Measurements from ENCODE around the gene TBC1D2. TPM values are rescaled to one million over a fixed set of nuclear protein-coding genes. Genes with fewer than 3 reads are reported as not detected.

Gene TBC1D2
- polyA plus RNA-seq, 2 of the 4 experiments (the other 2 are of a cell fraction), result 3.3 to 7.3 TPM

GRCh38 chr9:98303633-98304125 lies 48.2 kb upstream of the TBC1D2 start:
- FAIRE-seq, result no peak
- no peak for ATAC-seq
- H3K4me2 ChIP-seq, result no peak overlapping the region
- H3K9me3 ChIP-seq, result no peaks in the 10 kb centered on the region
- no peak overlapping the region for H3K4me3 ChIP-seq
- no peak overlapping the region for H3K27ac ChIP-seq
- H3K4me1 ChIP-seq, result no peaks in the 10 kb centered on the region
- WGBS (ENCODE audit: missing lambda C conversion rate), result 68% methylated on average over 8 of the region's 8 CpGs
- POLR2A ChIA-PET, result no interaction called here
- CTCF ChIA-PET, result interaction anchor here (0.6 to 7.8 kb wide), 6 partner anchors 11 to 488 kb away, joined by 3 to 60 read pairs (median 4); no protein-coding TSS in a partner anchor
- no peak for DNase-seq (ENCODE audit: low read depth in 1 of 2, low spot score in 1 of 2)
- no peak for TF ChIP-seq ZC3H11A (IDR thresholded peaks at IDR 0.05)
- TF ChIP-seq POLR2A (IDR thresholded peaks at IDR 0.05; ENCODE audit: low read length), result no peak
- TF ChIP-seq RARB (CRISPR knock-in tag; IDR thresholded peaks at IDR 0.05), result no peak
- TF ChIP-seq BHLHE40 (IDR thresholded peaks at IDR 0.05; ENCODE audit: low read depth, low read length), result no peak
- TF ChIP-seq FOSL2 (IDR thresholded peaks at IDR 0.05), result no peak
- no peak for TF ChIP-seq FOSL2 (CRISPR knock-in tag; IDR thresholded peaks at IDR 0.05)
- no peak for TF ChIP-seq CEBPB (IDR thresholded peaks at IDR 0.05)
- no peak for TF ChIP-seq NFE2L2 (conservative IDR thresholded peaks at IDR 0.05; ENCODE audit: low read length)
- TF ChIP-seq EHF (CRISPR knock-in tag; IDR thresholded peaks at IDR 0.05), result no peak
- no peak for TF ChIP-seq CHD4 (IDR thresholded peaks at IDR 0.05; ENCODE audit: borderline replicate concordance)
- TF ChIP-seq KDM1A (IDR thresholded peaks at IDR 0.05; ENCODE audit: low read depth), result no peak
- TF ChIP-seq HES2 (IDR thresholded peaks at IDR 0.05), result no peak
- TF ChIP-seq FOSB (CRISPR knock-in tag; IDR thresholded peaks at IDR 0.05), result no peak
- TF ChIP-seq GATA3 (IDR thresholded peaks at IDR 0.05; ENCODE audit: borderline replicate concordance), result no peak
- no peak for TF ChIP-seq RFX5 (IDR thresholded peaks at IDR 0.05)
- TF ChIP-seq CTCF (IDR thresholded peaks at IDR 0.05), result no peak
- no peak for TF ChIP-seq HOXA7 (CRISPR knock-in tag; IDR thresholded peaks at IDR 0.05)
- TF ChIP-seq PHF8 (IDR thresholded peaks at IDR 0.05; ENCODE audit: borderline replicate concordance, low read depth), result no peak

GRCh38 chr9:98302938-98303632 lies 47.6 kb upstream of the TBC1D2 start:
- TF ChIP-seq, protein P1, sequence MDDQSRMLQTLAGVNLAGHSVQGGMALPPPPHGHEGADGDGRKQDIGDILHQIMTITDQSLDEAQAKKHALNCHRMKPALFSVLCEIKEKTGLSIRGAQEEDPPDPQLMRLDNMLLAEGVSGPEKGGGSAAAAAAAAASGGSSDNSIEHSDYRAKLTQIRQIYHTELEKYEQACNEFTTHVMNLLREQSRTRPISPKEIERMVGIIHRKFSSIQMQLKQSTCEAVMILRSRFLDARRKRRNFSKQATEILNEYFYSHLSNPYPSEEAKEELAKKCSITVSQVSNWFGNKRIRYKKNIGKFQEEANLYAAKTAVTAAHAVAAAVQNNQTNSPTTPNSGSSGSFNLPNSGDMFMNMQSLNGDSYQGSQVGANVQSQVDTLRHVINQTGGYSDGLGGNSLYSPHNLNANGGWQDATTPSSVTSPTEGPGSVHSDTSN (IDR thresholded peaks at IDR 0.05), result no peak
- TF ChIP-seq MAFK (IDR thresholded peaks at IDR 0.05; ENCODE audit: partially characterized antibody), result no peak
- H3K4me3 ChIP-seq, result no peak overlapping the region
- H3K4me1 ChIP-seq, result no peaks in the 10 kb centered on the region
- FAIRE-seq, result no peak
- POLR2A ChIA-PET, result no interaction called here
- no peak overlapping the region for H3K4me2 ChIP-seq
- no peaks in the 10 kb centered on the region for H3K9me3 ChIP-seq
- 72% methylated on average over 13 of the region's 13 CpGs for WGBS (ENCODE audit: missing lambda C conversion rate)
- no peak for DNase-seq (ENCODE audit: low read depth in 1 of 2, low spot score in 1 of 2)
- H3K27ac ChIP-seq, result no peak overlapping the region
- CTCF ChIA-PET, result interaction anchor here (1.0 to 7.8 kb wide), 6 partner anchors 12 to 489 kb away, joined by 3 to 60 read pairs (median 4); no protein-coding TSS in a partner anchor
- ATAC-seq, result no peak

DNA sequence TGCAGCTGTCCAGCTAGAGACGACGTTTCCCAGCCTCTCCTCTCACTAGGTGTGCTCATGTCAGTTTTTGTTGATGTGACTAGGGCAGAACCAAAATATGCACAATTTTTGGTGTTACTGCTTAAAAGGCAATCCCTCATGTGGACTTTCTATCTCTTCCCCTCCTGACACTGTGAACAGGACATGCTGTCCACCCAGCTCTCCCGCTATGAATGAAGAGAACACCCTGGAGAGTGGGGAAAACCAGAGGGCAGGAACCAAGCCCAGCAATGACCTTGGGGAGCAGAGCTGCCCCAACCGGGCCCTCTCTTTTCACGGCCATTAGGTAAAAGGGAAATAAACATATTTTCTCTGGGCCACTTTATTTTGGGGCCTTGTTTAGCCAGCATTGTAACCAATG lies 46.7 kb upstream of the TBC1D2 start:
- DNase-seq (ENCODE audit: low read depth in 1 of 2, low spot score in 1 of 2), result no peak
- WGBS (ENCODE audit: missing lambda C conversion rate), result 63% methylated on average over 5 of the region's 5 CpGs
- ATAC-seq, result no peak
- TF ChIP-seq HES2 (IDR thresholded peaks at IDR 0.05), result no peak
- TF ChIP-seq ZC3H11A (IDR thresholded peaks at IDR 0.05), result no peak
- Histone ChIP-seq H3K27ac (no peak overlapping the region), H3K4me1 (no peaks in the 10 kb centered on the region), H3K4me2 (no peak overlapping the region), H3K9me3 (no peaks in the 10 kb centered on the region), H3K4me3 (no peak overlapping the region)
- POLR2A ChIA-PET, result no interaction called here
- CTCF ChIA-PET, result interaction anchor here (1.0 to 7.8 kb wide), 2 partner anchors 12 to 38 kb away, joined by 3 to 60 read pairs; no protein-coding TSS in a partner anchor
- FAIRE-seq, result no peak

Measured in A549 (cell line).